ENCODE measurements around the gene ITPRIPL1. TPM values are rescaled to one million over a fixed set of nuclear protein-coding genes. Genes with fewer than 3 reads are reported as not detected.

Gene ITPRIPL1
- total RNA-seq, 4 donors from 2014 or later, result 0.98 to 4.2 (median 2.2) TPM

DNA sequence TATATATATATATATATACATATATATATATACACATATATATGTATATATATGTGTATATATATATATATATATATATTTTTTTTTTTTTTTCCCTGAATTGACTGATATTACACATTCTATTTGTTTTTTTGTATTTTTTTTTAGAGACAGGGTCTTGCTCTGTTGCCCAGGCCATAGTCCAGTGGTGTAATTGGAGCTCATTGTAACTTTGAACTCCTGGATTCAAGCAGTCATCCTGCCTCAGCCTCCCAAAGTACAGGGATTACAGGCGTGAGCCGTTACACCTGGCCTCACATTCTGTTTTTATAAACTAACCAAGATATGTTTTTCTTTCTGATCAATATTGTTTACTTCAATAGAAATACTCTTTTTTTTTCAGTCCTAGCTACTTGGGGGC is 36.6 kb downstream of the ITPRIPL1 start:
- Histone ChIP-seq H3K27me3 (no peaks in the 10 kb centered on the region), H3K36me3 (no peaks in the 10 kb centered on the region), H3K9me3 (no peaks in the 10 kb centered on the region), H3K27ac (no peak overlapping the region), H3K4me1 (peaks cover 0 to 7% (median 0%) of the 10 kb centered on the region in 4 donors), H3K4me3 (no peak overlapping the region)
- TF ChIP-seq POLR2A (IDR thresholded peaks at IDR 0.05), result no peak
- TF ChIP-seq, protein P1, sequence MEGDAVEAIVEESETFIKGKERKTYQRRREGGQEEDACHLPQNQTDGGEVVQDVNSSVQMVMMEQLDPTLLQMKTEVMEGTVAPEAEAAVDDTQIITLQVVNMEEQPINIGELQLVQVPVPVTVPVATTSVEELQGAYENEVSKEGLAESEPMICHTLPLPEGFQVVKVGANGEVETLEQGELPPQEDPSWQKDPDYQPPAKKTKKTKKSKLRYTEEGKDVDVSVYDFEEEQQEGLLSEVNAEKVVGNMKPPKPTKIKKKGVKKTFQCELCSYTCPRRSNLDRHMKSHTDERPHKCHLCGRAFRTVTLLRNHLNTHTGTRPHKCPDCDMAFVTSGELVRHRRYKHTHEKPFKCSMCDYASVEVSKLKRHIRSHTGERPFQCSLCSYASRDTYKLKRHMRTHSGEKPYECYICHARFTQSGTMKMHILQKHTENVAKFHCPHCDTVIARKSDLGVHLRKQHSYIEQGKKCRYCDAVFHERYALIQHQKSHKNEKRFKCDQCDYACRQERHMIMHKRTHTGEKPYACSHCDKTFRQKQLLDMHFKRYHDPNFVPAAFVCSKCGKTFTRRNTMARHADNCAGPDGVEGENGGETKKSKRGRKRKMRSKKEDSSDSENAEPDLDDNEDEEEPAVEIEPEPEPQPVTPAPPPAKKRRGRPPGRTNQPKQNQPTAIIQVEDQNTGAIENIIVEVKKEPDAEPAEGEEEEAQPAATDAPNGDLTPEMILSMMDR (IDR thresholded peaks at IDR 0.05), result no peak
- no peak for TF ChIP-seq EP300 (IDR thresholded peaks at IDR 0.05)
- 97 to 98% methylated on average over 2 of the region's 2 CpGs for WGBS, 2 donors
- no peak for DNase-seq (ENCODE audit: low spot score in 2 of 2)

DNA sequence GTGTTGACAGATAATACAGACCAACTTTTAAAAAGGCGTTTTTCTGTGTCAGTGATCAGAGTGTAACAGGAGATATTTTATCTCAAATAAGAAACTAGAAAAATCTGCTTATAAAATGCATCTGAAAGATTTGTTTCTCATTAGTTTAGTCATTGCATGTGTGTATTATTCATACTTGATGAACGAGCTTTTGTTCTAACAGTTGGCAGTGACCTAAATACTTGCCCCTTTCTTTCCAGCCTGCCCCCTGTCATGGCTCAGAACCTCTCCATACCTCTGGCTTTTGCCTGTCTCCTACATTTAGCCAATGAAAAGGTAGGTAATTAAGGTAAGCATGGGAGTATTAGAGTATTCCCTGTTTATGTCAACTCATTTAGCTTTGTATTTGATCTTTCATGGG is 44.1 kb downstream of the ITPRIPL1 start:
- Histone ChIP-seq H3K4me3 (no peak overlapping the region), H3K9me3 (no peaks in the 10 kb centered on the region), H3K27me3 (no peaks in the 10 kb centered on the region), H3K4me1 (peaks cover 0 to 7% (median 3%) of the 10 kb centered on the region in 4 donors), H3K36me3 (no peaks in the 10 kb centered on the region), H3K27ac (peak overlapping the region in 2 of 4 donors; percentile 46 to 78)
- TF ChIP-seq, protein P1 (IDR thresholded peaks at IDR 0.05), result no peak
- no peak for TF ChIP-seq EP300 (IDR thresholded peaks at IDR 0.05)
- no peak for TF ChIP-seq POLR2A (IDR thresholded peaks at IDR 0.05)
- no peak for DNase-seq (ENCODE audit: low spot score in 2 of 2)
- WGBS, 2 donors, result 54 to 56% methylated on average over 2 of the region's 2 CpGs

DNA sequence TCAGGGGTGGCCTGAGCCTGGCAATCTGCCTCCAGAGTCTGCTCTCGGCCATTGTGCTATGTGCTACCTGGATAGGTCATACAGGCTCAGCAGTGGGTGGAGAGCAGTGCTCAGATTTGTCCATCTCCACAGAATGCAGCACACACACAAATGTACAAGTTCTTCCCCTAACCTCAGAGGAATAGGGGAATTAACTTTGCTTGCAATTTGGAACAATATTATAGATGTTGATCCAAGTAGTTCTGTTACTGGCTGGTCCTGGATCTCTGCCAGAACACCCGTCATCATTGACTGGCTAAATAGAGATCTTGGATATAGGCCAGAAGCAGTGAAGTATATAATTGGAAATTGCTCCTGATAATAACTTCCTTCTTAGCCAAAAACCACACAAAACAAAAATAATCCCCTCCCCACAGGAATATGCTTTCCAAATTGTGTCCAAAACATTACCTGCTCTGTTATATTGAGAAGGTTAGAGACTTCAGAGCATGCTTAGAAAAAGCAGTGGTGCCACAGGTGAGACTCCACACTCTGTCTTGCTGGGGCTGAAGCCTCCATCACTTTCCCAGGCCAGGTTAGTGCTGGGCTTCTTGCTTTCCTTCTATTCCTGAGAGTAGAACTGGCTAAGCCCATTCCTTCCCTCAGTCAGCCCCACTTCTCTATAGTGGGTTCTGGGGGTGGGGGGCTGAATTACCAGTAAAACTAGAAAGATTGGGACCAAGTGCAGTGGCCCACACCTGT is 49.3 kb downstream of the ITPRIPL1 start:
- Histone ChIP-seq H3K4me3 (no peak overlapping the region), H3K27me3 (no peaks in the 10 kb centered on the region), H3K4me1 (peaks cover 0 to 11% (median 3%) of the 10 kb centered on the region in 4 donors), H3K9me3 (peaks cover 0 to 41% (median 4%) of the 10 kb centered on the region in 4 donors), H3K36me3 (no peaks in the 10 kb centered on the region), H3K27ac (no peak overlapping the region)
- WGBS, 2 donors, result 11 to 15% methylated on average over 2 of the region's 2 CpGs
- TF ChIP-seq POLR2A (IDR thresholded peaks at IDR 0.05) (no peak), EP300 (IDR thresholded peaks at IDR 0.05) (no peak)
- TF ChIP-seq, protein P1 (IDR thresholded peaks at IDR 0.05), result no peak
- peak in 1 of 2 donors; percentile 22 for DNase-seq (ENCODE audit: low spot score in 2 of 2)

Other genes with a start within 250 kb of the ITPRIPL1 start
- 1 to 10 TPM; 2.1 to 5.0 (median 4.7) TPM for gene ADRA2B, start 208.7 kb upstream of the ITPRIPL1 start, total RNA-seq
- gene ASTL, start 186.8 kb upstream of the ITPRIPL1 start, total RNA-seq, result under 1 TPM in 1 of 4 donors, not detected in 3; 0.60 TPM
- 10 to 100 TPM; 14.0 to 21.1 (median 15.6) TPM for gene DUSP2, start 179.9 kb upstream of the ITPRIPL1 start, total RNA-seq
- gene STARD7, start 116.5 kb upstream of the ITPRIPL1 start, total RNA-seq, result 100 to 1,000 TPM in 1 of 4 donors, 10 to 100 TPM in 3; 77.3 to 111 (median 85.0) TPM
- 10 to 100 TPM; 27.1 to 35.4 (median 30.7) TPM for gene TMEM127, start 59.3 kb upstream of the ITPRIPL1 start, total RNA-seq
- gene CIAO1, start 59.1 kb upstream of the ITPRIPL1 start, total RNA-seq, result 100 to 1,000 TPM; 132 to 172 (median 151) TPM
- gene SNRNP200, start 19.8 kb upstream of the ITPRIPL1 start, total RNA-seq, result 100 to 1,000 TPM in 1 of 4 donors, 10 to 100 TPM in 3; 79.4 to 106 (median 90.1) TPM
- 1 to 10 TPM; 1.1 to 5.1 (median 2.9) TPM for gene NCAPH, start 10.4 kb downstream of the ITPRIPL1 start, total RNA-seq
- 1 to 10 TPM in 1 of 4 donors, not detected in 3; 1.5 TPM for gene NEURL3, start 180.0 kb downstream of the ITPRIPL1 start, total RNA-seq
- gene ARID5A, start 211.4 kb downstream of the ITPRIPL1 start, total RNA-seq, result 10 to 100 TPM; 23.8 to 56.4 (median 40.3) TPM